PC-3 (cell line): ENCODE results near the gene CACTIN. TPM values are rescaled to one million over a fixed set of nuclear protein-coding genes. Genes with fewer than 3 reads are reported as not detected.

Source experiments
- ATAC-seq: fragments of 200-7000 bp; cut with Tn5 transposase; 2 replicates; pipeline ENCODE4 v1.9.1; 2020; ENCODE audit warnings: mild to moderate bottlenecking, moderate library complexity
- BruUV-seq: library from RNA; stranded (reverse); fragments of 400-500 nt; replicated peaks from 2 replicates; lab custom pipeline; 2021; lab: Mats Ljungman, UMichigan
- CTCF ChIA-PET: fragments of 300-600 bp; sonication (Branson Sonifier 250); formaldehyde crosslinking; loops from one replicate; lab custom pipeline; 2022; ENCODE audit warnings: antibody characterized with exemption; lab: Charles Lee
- POLR2A ChIA-PET: fragments of 300-600 bp; sonication (Branson Sonifier 250); formaldehyde crosslinking; loops from one replicate; lab custom pipeline; 2022; ENCODE audit warnings: antibody characterized with exemption; ENCODE audit not compliant: unreplicated experiment; lab: Charles Lee
- DNase-seq: peaks from one replicate; pipeline ENCODE4 v3.0.0-alpha.2; 2015
- H2AFZ ChIP-seq: fragments of 300-600 bp; sonication (generic); 2 replicates; pipeline ENCODE4 v1.6.0; 2016; ENCODE audit warnings: antibody characterized with exemption, low read length
- H3F3A ChIP-seq: fragments of 300-600 bp; sonication (generic); one replicate; pipeline ENCODE4 v1.6.0; 2017; ENCODE audit warnings: antibody characterized with exemption, low read length, control low read depth, mild to moderate bottlenecking; ENCODE audit not compliant: unreplicated experiment
- H3K27ac ChIP-seq: fragments of 300-600 bp; sonication (generic); 2 replicates; pipeline ENCODE4 v1.5.1; 2016; ENCODE audit warnings: mild to moderate bottlenecking, low read length
- H3K27me3 ChIP-seq: fragments of 300-600 bp; sonication (generic); 2 replicates; pipeline ENCODE4 v1.6.1; 2016; ENCODE audit warnings: low read length, mixed read lengths
- H3K36me3 ChIP-seq: fragments of 300-600 bp; sonication (generic); 2 replicates; pipeline ENCODE4 v1.6.1; 2016; ENCODE audit warnings: low read depth, mixed run types, low read length, mixed read lengths
- H3K4me1 ChIP-seq: fragments of 300-600 bp; sonication (generic); 2 replicates; pipeline ENCODE4 v1.5.1; 2016; ENCODE audit warnings: low read length; ENCODE audit not compliant: insufficient read depth
- H3K4me2 ChIP-seq: fragments of 300-600 bp; sonication (generic); 2 replicates; pipeline ENCODE4 v1.6.0; 2016; ENCODE audit warnings: low read length
- H3K4me3 ChIP-seq: fragments of 300-600 bp; sonication (generic); 2 replicates; pipeline ENCODE4 v1.5.1; 2016; ENCODE audit warnings: mild to moderate bottlenecking, low read length, mixed read lengths
- H3K79me2 ChIP-seq: fragments of 300-600 bp; sonication (generic); 2 replicates; pipeline ENCODE4 v1.6.1; 2017; ENCODE audit warnings: low read length, mixed read lengths
- H3K9ac ChIP-seq: fragments of 300-600 bp; sonication (generic); 2 replicates; pipeline ENCODE4 v1.6.0; 2016; ENCODE audit warnings: mild to moderate bottlenecking, low read length
- H3K9me2 ChIP-seq: fragments of 300-600 bp; sonication (generic); replicated peaks from 2 replicates; pipeline ENCODE4 v1.6.1; 2016; ENCODE audit warnings: mixed run types, low read length, mixed read lengths
- H3K9me3 ChIP-seq: fragments of 300-600 bp; sonication (generic); 2 replicates; pipeline ENCODE4 v1.6.1; 2016; ENCODE audit warnings: low read length, mixed read lengths
- H4K20me1 ChIP-seq: fragments of 300-600 bp; sonication (generic); 2 replicates; pipeline ENCODE4 v1.6.1; 2016; ENCODE audit warnings: low read length, mixed read lengths
- CTCF ChIP-seq: fragments of 300-600 bp; sonication (generic); conservative IDR thresholded peaks from 2 replicates; pipeline ENCODE4 v1.5.1; 2017; ENCODE audit warnings: antibody characterized with exemption, low read depth, mild to moderate bottlenecking, low read length
- EZH2 ChIP-seq: fragments of 300-600 bp; sonication (generic); IDR thresholded peaks from one replicate; pipeline ENCODE4 v1.6.1; 2017; ENCODE audit warnings: antibody characterized with exemption, mild to moderate bottlenecking, low read length; ENCODE audit not compliant: unreplicated experiment
- EZH2phosphoT487 ChIP-seq: fragments of 300-600 bp; sonication (generic); IDR thresholded peaks from 2 replicates; pipeline ENCODE4 v1.6.1; 2018; ENCODE audit warnings: mild to moderate bottlenecking, antibody characterized with exemption, low read length, borderline replicate concordance
- intact Hi-C: fragments of 100-400 bp; cut with micrococcal nuclease; formaldehyde crosslinking; loops from 2 replicates; pipeline ENCODE4 v1.9.0; 2023
- total RNA-seq: library from RNA; depleted of rRNA; stranded (reverse); fragments of >200 nt; gene quantifications from 2 replicates; pipeline ENCODE4 v1.2.3, GENCODE V29; 2014

The CACTIN gene
- total RNA-seq, 1 experiment from 2014 or later, result 47.8 TPM

DNA sequence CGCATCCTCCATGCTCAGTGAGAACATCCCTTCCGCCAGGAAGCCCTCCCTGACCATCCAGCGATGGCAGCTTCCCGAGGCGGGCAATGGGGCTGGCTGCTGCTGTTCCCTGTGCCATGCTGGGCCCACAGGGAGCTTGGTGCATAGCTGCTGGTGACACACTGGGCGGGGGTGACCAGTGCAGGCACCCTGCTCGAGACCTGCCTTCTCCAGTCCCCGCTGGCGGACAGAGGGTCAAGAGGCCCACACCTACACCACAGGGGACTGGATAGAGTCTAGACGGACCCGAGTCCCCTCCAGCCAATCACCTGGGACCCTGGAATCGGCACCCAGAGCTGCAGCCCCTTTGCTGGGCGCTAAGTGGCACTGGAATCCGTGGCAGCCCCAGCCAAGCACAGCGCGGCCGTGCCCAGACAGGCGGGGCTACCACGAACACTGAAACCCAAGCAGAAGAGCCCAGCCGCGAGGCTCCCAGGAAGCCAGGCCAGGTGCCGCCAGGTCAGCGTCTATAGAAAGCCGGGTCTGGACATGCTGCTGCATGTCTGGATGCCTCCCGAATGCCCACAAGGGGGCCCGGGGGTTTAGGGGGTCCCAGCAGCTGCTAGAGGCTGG lies 11.0 kb downstream of the CACTIN start:
- no peak overlapping the region for H3K4me3 ChIP-seq
- no TSS peak for BruUV-seq
- H3K9ac ChIP-seq, result no peak overlapping the region
- ChIA-PET POLR2A (no interaction called here), CTCF (no interaction called here)
- no peaks in the 10 kb centered on the region; the same call in 1 of the 2 replicates for H3K36me3 ChIP-seq
- no peaks in the 10 kb centered on the region for H3K4me1 ChIP-seq
- H3K79me2 ChIP-seq, result no peaks in the 10 kb centered on the region
- DNase-seq (no peak), ATAC-seq (no peak)
- no peaks in the 10 kb centered on the region for H3K9me3 ChIP-seq
- H3K27ac ChIP-seq, result no peak overlapping the region
- no peaks in the 10 kb centered on the region for H3F3A ChIP-seq
- H3K4me2 ChIP-seq, result no peak overlapping the region
- H4K20me1 ChIP-seq, result no peaks in the 10 kb centered on the region
- no peaks in the 10 kb centered on the region for H3K27me3 ChIP-seq
- H3K9me2 ChIP-seq, result no peaks in the 10 kb centered on the region
- intact Hi-C loops, result no loop called here
- no peak overlapping the region for H2AFZ ChIP-seq
- no peak for TF ChIP-seq EZH2
- no peak for TF ChIP-seq CTCF
- no peak for TF ChIP-seq EZH2phosphoT487

DNA sequence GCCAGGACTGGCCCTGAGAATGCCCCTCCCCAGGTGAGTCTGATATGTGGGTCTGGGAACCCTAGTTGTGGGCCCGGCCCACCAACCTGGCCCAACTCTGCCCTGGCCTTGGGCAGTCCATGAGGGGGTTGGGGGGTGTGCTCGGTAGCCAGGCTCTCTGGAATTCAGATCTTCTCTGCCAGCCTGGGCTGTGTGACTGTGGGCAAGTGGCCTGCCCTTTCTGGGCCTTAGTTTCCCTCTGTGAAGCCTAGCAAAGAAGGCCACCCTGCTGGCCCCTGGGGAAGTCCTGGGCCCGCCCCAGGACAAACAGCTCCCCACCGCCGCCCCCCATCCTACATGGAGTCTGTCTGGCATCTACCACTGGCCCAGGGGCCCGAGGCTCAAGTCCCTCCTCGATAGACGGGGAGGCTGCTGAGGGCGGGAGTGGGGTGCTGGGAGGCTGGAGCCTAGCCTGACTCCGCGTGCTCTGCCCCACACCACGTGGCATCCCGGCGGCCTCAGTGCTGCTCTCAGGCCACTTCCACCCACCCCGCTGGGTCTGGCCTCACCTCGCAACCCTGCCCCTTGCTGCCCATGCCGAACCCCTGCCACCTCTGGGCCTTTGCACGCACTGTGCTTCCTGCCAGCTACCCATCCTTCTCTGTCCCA lies 11.6 kb downstream of the CACTIN start:
- TF ChIP-seq EZH2 (no peak), EZH2phosphoT487 (no peak), CTCF (no peak)
- intact Hi-C loops, result no loop called here
- H3K9me2 ChIP-seq, result no peaks in the 10 kb centered on the region
- H3K9ac ChIP-seq, result no peak overlapping the region
- H3K36me3 ChIP-seq, result no peaks in the 10 kb centered on the region; the same call in 1 of the 2 replicates
- POLR2A ChIA-PET, result no interaction called here
- CTCF ChIA-PET, result no interaction called here
- H2AFZ ChIP-seq, result no peak overlapping the region
- DNase-seq (no peak), ATAC-seq (no peak)
- H3K4me3 ChIP-seq, result no peak overlapping the region
- no peaks in the 10 kb centered on the region for H3K9me3 ChIP-seq
- H3K27me3 ChIP-seq, result no peaks in the 10 kb centered on the region
- no TSS peak for BruUV-seq
- H3K4me1 ChIP-seq, result no peaks in the 10 kb centered on the region
- no peaks in the 10 kb centered on the region for H3F3A ChIP-seq
- H3K27ac ChIP-seq, result no peak overlapping the region
- H3K79me2 ChIP-seq, result no peaks in the 10 kb centered on the region
- H3K4me2 ChIP-seq, result no peak overlapping the region
- no peaks in the 10 kb centered on the region for H4K20me1 ChIP-seq
